Inferior parietal cortex (tissue), 1 donor: ENCODE results near the gene HYAL2.
"Not testable (repeated sequence)": the region's sequence is repeated elsewhere in the genome, so short reads cannot be mapped to it uniquely, and the experiment has no call there.

ENCODE experiments used
- DNase-seq: peaks from one replicate; pipeline ENCODE4 v3.0.0-alpha.2; 2016; ENCODE audit errors: extremely low spot score

HYAL2 gene

GRCh38 chr3:50292159-50293078, 30.1 kb downstream of the HYAL2 start, which contains the start of gene IFRD2:
Gene IFRD2 (minus strand): TSS chr3:50292429. CDS start chr3:50292274, 155 bp downstream.
- peak; percentile 95 for DNase-seq

- DNase-seq, result no peak
Observed at GRCh38 chr3:50290161-50290641, 32.3 kb downstream of the HYAL2 start.

DNA sequence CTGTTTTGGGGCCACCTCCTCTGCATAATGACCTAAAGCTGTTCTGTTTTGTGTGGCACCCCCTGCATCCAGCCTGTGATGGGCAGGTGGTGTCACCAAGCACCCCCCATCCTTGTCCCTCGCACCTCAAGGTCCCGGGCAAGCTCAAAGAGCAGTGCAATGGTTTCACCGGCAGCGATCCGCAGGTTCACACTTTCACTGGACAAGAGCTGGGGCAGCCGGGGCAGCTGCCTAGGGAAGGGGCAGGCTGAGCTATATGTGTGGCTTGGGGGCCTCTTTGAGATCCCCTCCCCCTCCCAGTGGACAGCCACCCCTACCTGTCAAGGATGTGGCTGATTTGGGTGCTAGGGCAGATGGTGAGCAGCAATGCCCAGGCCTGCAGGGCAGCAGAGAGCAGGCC, 33.4 kb downstream of the HYAL2 start:
- DNase-seq, result no peak

DNA sequence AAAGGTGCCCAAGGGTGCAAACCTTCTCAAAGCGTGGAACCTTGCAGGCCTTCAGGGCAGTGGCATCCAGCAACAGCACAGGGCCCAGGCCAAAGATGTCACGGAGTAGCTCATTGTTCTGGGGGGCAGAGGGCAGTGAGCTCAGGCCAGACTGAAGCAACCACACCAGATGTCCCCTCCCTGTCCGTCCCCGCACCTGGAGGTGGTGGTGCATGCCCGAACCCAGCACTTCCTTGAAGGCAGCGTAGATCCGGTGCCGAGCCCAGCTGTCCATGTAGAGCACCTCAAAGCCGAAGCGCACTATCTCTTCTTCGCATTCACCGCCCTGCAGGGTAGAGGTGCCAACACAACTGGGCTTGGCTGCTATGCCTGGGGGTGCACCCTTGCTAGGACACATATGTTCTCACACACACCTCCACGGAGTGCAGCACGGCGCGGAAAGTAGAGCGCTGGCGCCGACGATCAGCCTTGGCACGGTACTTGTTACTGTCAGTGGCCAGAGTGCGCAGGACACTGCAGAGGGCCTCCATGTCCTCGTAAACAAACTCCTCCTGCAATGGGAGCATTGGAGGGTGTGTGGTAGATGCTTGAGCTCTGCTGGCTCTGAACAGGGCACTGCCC, 34.0 kb downstream of the HYAL2 start:
- no peak for DNase-seq

- no peak for DNase-seq
Observed at GRCh38 chr3:50287262-50287661, 35.3 kb downstream of the HYAL2 start.

GRCh38 chr3:50286322-50287227, 36.0 kb downstream of the HYAL2 start:
- DNase-seq, result no peak

DNA sequence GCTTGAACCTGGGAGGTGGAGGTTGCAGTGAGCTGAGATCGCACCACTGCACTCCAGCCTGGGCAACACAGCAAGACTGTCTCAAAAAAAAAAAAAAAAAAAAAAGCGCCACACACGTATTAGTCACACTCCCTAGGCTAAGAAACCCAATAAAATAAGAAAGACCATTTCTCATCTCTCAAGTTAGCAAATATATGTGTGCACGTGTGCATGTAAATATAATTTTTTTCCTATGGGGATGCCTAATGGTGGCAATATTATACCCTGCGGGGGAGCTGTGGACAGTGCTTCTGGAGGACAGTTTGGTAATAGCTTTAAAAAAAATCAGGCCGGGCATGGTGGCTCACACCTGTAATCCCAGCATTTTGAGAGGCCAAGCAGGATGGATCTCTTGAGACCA, 38.4 kb downstream of the HYAL2 start:
- DNase-seq, result not testable (repeated sequence)

DNA sequence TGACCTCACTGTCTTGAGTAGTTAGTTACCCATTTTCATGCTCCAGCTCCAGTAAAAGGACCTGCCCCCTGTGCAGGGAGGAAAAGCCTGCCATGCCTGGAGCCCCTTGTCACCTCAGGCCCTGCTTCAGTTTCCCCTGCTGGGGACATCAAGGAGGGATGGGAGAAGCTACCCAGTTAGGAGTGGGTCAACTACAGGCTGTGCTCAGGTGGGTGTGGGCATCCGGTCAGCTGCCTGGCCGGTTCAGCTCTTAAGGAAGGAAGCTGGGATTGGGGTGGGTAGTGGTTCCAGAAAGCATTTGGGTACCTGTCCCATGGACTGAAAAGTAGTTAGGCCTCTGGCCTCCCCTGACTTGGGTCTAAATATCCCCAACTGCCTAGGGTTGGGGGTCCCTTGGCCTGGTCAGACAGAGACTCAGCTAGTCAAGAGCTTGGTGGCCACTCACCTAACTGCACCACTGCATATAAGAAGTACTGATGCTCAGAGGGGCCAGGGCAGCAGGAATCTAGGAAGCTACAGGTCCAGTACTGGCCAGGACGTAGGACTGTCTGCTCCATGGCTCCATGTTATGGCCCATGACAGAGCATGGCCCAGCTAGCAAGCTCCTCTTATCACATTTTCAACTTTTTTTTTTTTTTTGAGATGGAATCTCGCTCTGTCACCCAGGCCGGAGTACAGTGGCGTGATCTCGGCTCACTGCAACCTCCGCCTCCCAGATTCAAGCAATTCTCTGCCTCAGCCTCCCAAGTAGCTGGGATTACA, 43.1 kb downstream of the HYAL2 start:
- DNase-seq, result no peak

GRCh38 chr3:50278880-50279224, 43.7 kb downstream of the HYAL2 start, which contains the start of gene LSMEM2:
Gene LSMEM2 (plus strand): TSS chr3:50279087. CDS start chr3:50279114, 27 bp downstream.
- DNase-seq, result no peak

DNA sequence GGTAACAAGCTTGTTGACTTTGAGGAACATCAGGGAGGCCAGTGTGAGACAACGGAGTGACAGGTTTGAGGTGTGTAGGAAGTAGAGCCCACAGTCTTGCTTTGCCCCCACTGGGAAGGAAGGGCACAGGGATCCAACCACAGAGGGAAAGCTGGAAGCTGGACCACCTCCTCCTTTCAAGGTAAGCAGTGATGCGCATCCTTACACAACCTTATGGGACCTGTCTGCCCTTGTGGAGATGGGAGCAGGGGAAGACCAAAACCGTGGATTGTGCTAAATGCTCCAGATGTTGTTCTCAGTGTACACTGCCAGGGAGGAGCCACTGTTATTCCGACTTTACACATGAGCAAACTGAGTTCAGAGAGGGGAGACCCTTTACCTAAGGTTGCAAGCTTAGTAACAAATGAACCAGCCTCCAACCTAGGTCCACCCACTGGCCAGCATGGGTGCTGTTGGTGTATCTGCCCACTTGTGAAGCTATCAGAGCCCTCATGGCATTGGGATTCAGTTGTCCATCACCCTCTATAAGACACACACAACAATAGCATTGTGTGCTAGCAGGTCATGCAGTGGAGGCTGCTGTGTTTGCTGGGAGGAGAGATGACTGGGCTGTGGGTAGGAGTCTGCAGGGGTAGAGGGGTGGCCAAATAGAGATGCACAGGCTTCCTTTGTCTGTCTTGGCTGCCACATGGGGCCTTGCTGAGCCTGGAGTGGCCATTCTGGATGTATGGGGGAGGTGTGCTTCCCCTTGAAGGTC, 44.2 kb downstream of the HYAL2 start:
- DNase-seq, result no peak

- DNase-seq, result no peak
Observed at GRCh38 chr3:50276762-50277101, 45.8 kb downstream of the HYAL2 start.

DNA sequence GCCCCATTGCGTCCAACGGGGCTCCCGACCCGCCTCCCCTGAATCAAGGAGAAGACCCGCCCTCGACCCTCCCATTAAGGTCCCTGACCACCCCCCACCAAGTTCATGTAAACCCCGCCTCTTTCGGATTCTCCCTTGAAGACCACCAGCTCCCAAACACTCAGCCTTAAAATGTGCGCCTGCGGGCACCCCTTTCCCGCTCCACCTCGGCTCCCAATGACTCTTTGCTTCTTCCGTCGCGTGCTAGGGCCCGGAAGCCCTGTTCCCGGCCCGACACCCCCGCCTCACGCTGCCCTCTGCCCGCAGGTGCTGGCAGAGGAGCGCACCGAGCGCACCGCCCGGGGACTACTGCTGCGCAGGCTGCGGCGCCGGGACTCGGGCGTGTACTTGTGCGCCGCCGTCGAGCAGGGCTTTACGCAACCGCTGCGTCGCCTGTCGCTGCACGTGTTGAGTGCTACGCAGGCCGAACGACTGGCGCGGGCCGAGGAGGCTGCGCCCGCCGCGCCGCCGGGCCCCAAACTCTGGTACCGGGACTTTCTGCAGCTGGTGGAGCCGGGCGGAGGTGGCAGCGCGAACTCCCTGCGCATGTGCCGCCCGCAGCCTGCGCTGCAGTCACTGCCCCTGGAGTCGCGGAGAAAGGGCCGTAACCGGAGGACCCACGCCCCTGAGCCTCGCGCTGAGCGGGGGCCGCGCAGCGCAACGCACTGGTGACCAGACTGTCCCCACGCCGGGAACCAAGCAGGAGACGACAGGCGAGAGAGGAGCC, 46.4 kb downstream of the HYAL2 start:
- no peak for DNase-seq

GRCh38 chr3:50275141-50275995, 47.2 kb downstream of the HYAL2 start:
- no peak for DNase-seq

- no peak for DNase-seq
Observed at GRCh38 chr3:50274371-50275104, 48.0 kb downstream of the HYAL2 start.

DNA sequence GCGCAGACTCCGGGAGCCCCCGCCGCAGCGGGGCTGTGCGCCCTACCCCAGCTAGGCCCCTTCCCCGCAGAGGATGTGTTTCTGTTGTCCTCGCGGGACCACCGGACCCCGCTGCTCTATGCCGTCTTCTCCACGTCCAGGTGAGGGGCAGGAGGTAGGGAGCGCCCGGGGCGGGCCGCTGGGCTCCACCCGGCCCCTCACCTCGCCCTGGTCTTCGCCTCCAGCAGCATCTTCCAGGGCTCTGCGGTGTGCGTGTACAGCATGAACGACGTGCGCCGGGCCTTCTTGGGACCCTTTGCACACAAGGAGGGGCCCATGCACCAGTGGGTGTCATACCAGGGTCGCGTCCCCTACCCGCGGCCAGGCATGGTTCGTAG, 48.9 kb downstream of the HYAL2 start:
- DNase-seq, result no peak

DNA sequence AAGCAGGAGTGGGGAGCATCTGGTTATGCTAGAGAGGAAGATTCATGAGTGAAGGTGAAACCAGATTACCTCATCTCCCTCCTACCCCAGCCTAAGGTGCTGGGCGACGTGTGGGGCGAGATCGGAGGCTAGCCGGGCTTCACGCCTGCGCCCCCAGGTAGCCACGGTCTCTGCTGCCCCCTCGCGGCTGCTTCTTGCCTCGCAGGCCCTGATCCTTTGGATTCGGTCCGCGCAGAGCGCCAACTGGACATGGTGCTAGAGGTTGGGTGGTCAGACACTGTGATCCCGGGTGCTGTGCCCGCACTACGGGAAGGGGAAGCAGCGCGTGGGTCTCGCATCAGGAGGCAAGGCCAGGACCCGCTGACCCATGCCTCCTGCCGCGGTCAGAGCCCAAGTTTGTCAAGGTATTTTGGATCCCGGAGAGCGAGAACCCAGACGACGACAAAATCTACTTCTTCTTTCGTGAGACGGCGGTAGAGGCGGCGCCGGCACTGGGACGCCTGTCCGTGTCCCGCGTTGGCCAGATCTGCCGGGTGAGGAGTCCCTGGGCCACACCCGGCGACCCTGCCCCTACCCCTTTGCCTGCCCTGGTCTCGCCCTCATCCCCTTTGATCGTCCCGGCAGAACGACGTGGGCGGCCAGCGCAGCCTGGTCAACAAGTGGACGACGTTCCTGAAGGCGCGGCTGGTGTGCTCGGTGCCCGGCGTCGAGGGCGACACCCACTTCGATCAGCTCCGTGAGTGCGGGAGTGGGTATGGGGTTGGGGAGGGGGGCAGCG, 49.4 kb downstream of the HYAL2 start:
- peak; percentile 94 for DNase-seq

- DNase-seq, result not testable (repeated sequence)
Observed at GRCh38 chr3:50272538-50272910, 50.0 kb downstream of the HYAL2 start.
